Colon (tissue), 2 donors: ENCODE measurements around the gene PAOX.
"Not testable (repeated sequence)": the region's sequence is repeated elsewhere in the genome, so short reads cannot be mapped to it uniquely, and the experiment has no call there.

Experiments used
- FAIRE-seq: peaks from 2 replicates; lab custom pipeline; 2012; peaks lifted over from hg19 to GRCh38; lab: Jason Lieb, UNC
- donor health status: control.
- donor health status: control.

The PAOX gene

DNA sequence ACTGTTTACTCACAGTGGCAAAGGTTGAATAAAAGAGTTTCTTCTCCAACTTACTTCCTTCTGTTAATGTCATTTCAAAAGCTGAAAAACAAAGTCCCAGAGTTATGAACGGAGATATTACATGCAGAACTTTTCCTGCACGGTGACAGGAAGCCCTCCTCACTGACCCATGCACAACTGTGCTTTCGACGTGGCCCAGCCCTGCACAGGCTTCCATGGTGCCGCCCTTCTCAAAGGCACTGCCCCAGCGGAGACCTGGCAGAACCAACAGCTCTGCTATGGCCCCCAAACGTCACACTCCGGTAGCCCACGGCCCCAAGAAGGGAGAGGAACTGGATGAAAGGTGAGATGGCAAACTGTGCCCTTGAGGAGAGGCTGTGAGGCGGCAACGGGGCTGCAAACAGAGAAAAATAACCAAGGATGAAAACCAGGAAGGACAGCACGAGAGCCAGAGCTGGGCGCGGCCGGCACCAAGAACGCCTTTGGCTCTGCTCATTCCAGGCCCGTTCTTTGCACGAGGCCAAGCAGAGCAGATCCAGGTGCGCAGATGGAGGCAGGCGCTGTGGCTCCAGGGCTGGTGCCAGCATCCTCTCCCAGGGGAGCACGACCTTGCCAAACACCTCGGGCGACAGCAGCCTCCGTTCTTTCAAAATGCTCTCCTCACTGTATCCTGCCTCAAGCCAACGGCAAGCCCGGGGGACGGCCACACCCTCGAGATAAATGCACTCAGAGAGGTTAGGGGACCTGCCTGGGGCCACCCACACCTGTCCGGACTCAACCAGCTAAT, 14.2 kb upstream of the PAOX start:
- no peak for FAIRE-seq

DNA sequence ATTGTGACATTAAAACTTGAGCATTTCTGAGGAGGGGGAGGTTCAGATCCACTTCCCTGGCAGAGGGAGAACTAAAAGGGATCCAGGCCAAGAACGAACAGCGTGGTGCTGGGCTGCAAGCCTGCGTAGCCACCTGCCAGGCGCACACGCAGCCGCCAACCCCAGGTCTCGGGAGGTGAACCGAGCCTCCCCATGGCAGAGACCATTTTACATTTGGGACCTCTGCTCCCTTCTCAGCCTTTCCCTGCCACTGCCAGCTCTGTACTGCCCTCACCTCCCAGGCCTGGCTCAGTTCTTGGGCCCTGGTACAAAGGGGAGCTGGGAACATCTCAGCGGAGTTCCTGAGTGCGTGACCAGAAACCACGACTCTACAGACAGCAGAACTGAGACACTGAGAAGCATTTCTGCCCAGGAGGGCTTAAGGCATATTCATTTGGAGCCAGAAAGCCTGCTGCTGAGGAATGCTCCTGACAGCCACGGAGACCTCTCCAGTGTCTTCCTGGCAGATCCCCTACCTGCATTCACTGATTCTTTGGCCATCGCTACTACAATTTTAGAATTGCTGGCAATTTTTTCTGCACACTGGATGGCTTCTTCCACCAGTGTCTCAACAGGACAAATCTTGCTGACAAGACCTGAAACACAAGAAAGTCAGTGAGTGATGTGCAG, 13.5 kb upstream of the PAOX start:
- no peak for FAIRE-seq

DNA sequence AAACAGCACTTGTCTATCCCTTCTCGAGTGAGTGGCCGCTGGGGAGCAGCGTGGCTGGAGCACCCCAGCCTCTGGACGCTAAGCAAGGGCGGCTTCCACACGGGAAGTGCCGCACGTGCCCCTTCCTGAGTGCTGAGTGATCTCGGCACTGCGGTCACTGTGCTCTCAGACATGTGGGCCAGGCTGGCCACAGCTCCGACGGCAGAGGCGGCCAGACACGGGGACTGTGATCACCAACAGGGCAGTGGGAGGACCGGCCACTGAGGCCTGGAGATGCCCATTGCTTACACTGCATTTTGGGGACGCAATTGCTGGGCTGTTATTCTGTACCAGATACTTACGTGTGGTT, 13.0 kb upstream of the PAOX start:
- FAIRE-seq = no peak

DNA sequence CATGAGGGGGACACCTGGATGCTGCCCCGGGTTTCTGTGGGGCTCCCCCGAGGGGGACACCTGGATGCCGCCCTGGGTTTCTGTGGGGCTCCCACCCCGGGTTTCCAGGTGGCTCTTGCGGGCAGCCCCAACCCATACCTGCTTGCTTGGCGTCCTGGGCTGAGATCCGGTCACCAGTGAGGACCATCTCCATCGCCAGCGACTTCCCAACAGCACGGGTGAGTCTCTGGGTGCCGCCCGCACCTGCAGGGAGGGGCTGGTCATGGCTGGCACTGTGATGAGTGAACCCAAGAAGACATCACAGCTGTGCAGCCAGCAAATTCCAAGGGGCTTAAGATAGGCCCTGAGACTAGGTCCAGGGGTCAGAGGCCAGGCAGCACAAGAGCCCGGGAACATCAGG, 12.3 kb upstream of the PAOX start:
- no peak for FAIRE-seq

DNA sequence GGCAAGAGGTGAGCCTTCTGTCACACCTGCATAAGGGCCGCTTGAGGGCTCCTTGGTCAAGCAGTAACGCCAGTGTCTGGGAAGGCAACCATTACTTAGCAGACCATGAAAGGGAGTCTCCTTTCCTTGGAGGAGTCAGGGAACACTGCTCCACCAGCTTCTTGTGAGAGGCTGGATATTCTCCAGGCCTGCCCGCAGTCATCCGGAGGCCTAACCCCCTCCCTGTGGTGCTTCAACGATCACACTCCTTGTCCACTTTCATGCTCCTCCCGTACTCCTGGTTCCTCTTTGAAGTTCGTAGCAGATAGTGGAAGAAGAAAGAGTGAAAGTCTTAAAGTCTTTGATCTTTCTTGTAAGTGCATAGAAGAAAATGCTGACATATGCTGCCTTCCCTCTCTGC, 11.6 kb upstream of the PAOX start:
- FAIRE-seq = not testable (repeated sequence)

DNA sequence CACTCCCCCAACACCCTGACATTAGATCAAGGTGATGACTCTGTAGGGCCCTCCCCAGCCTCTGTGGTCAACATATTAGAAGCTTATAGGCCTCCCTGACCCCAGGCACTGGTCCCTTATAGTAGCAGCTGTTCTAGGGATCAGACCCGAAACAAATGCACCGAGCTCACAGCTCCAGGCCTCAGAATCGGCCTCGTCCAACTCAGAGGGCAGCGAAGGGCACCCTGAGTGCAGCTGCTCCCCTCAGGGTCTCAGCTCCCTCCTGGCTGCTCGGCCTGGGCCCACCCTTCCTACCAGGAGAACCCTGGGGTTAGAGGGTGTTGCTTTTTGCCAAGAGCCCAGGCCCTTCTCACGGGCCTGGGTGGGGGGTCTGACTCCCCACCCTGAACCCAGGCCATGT, 10.9 kb upstream of the PAOX start:
- no peak for FAIRE-seq

DNA sequence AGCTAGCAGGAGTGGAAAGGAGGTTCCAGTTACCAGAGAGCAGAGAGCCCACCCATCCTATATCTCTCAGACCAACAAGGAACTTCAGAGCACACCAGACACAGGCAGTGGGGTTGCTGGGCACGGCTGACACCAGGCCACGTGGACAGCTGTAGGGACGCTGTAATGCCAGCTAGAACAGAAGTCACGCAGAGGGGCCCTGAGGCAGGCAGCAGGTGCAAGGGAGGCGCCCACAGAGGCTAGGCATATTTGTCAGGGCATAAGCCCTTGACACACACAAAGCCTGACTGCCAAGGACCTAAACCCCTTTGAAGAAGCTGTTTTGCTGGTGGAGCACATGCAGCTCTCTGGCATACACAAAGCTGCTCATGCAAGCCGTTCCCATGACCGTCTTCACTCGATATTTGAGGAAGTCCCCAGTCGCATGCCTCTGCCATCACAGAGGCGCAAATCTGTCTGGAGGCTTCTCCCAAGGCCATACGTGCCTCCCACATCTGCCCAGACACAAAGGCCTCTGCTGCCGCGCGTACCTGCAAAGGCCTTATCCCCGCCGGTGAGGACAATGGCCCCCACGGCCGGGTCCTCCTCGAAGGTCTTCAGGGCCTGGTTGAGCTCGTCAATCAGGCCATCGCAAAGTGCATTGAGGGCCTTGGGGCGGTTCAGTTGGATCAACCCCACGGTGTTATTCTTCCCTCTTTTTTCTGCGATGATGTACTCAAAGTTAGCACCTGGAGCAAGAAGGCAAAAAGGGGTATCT, 8.9 kb upstream of the PAOX start:
- FAIRE-seq = no peak

DNA sequence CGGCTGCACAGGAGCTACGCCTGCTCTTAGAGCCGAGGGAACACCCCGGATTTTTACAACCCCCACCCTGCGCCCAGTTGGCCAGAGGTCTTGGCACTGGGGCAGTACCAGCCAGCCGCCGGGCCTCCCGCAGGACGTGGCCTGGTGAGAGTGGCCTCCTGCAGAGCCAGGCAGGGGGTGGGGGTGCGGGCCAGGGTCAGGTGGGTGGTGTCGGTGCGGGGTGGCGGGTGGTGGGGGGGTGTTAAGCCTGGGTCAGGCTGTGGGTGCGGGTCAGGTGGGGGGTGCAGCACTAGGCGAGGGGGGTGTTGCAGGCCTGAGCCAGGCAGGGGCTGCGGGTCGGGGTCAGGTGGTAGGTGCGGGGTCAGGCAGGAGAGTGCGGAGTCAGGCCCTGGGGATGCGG, 6.6 kb upstream of the PAOX start:
- no peak for FAIRE-seq

DNA sequence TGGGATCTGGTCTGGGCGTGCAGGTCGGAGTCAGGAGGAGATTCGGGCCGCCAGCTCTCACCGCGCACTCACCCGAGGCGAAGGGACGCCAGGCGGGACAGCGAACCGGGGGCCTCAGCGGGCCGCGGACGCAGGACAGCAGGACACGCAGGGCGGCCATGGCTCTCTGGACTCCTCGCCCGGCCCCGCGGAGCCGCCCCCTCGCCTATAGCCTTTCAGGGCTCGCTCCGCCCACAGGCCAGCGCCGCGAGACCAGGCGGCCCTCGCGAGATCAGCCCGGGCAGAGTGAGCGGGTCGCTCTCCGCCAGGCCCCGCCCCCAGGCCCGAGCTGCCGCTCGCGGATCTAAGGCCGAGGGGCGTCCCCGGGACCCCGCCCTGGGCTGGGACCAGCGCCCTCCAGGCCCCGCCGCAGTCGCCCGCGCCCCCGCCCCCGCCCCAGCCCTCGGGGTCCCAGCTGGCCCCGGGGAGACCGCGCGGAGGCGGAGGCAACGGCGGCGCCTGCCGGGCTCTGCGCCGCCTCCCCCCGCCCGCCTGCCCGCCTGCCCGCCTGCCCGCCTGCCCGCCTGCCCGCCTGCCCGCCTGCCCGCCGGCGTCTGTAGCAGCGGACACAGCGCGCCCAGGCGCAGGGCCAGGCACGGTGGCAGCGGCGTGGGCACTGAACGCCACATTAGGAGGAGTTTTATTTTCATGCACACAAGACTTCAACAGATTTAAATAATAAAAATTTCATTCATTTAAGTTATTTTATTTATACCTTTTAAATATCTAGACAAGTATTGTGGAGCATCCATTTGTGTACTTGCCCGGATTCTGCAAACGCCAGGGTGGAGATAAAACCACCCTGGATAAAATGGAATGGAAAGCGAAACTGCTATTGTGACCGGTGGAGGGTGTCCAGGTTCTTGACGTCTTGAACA, 5.6 kb upstream of the PAOX start, which contains the start of gene ECHS1:
Gene ECHS1, minus strand, starts transcription at position 181 of the 917 bp plus-strand sequence. Its CDS starts 21 bp downstream, at position 160.
- peak; percentile 61 for FAIRE-seq

DNA sequence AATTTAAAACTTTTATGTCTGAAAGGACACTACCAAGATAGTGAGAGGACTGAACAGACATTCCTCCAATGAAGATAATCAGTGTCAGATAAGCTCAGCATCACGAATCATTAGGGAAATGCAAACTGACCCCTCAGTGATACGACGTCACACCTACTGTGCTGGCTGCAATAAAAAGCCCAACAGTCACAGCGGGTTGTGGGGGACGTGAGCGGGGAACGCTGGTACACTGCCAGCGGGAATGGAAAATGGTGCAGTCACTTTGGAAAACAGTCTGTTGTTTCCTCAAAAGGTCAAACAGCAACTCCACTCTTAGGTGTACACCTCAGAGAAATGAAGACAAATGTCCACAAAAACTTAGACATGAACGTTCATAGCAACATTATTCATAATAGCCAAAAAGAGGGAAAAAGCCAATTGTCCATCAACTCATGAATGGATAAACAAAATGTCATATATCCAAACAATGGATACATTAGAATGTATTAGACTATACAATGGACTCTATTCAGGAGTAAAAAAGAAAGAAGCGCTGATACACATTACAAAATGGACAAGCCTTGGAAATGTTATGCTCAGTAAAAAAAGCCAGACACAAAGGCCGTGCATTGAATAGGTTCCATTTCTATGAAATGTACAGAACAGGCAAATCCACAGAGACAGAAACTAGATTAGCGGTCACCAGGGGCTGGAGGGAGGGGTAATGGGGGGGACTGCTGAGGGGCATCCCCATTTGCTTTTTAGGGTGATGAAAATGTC, 3.5 kb upstream of the PAOX start:
- no peak for FAIRE-seq

DNA sequence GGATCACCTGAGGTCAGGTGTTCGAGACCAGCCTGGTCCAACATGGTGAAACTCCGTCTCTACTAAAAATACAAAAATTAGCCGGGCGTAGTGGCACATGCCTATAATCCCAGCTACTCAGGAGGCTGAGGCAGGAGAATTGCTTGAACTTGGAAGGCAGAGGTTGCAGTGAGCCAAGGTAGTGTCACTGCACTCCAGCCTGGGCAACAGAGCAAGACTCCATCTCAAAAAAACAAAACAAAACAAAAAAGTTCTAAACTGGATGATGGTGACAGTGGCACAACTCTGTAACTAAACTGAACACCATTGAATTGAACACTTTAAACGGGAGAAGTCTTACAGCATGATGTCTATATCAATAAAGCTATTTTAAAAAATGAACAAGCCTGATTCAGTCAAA, 2.9 kb upstream of the PAOX start:
- not testable (repeated sequence) for FAIRE-seq

DNA sequence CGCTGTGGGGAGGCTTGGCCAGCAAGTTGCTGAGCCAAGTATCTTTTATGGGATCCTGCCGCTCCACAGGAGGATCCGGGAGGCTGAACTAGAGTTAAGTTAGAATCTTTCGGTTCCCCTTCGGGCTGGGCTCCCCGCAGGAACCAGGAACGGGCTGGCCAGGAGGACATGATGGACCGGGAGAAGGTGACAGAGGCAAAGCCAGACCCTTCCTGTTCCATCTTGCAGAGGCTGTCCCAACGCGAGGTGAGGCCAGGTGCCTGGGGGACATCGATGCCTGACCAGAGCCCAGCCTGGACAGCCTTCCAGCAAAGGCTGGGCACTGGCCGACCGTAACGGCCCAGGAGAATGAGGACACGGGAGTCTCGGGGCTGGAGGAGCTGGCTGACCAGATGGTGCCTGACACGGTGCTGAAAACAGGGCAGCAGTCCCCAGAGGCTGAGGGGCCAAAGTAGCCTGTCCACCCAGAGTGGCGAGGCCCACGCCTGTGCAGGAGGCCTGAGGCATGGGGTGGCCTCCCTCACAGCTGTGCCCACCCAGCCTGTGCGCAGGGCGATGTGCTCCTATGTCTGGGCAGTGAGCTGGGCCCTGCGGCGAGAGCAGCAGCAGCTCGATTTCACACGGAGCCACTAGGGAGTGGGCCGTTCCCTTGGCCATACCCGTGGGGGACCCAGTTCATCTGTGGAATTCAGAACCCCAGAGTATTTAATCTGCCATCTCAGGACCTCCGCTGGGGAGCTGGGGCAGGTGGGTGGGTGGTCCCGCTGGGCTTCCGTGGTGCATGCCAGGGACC, 1.8 kb upstream of the PAOX start:
- no peak for FAIRE-seq

DNA sequence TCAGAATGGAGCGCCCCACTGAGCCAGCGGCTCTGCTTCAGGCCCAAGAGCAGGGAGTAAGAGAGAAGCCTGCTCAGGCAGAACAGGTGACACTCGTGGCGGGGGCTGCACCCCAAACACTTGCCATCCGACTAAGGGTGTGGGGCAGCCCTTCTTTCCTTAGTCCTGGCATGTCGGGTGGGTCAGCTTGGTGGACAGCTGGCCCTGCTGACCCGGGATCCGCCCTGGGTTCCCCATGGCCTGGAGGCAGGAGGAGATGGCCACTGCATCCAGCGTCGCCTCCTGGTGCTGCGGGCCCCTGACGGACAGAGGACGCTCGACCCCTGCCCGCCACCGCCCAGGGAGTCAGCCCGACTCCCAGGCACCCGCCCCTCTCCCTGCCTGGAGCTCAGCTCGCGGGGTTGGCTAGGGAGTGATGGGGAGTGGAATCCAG, 1.2 kb upstream of the PAOX start:
- no peak for FAIRE-seq

DNA sequence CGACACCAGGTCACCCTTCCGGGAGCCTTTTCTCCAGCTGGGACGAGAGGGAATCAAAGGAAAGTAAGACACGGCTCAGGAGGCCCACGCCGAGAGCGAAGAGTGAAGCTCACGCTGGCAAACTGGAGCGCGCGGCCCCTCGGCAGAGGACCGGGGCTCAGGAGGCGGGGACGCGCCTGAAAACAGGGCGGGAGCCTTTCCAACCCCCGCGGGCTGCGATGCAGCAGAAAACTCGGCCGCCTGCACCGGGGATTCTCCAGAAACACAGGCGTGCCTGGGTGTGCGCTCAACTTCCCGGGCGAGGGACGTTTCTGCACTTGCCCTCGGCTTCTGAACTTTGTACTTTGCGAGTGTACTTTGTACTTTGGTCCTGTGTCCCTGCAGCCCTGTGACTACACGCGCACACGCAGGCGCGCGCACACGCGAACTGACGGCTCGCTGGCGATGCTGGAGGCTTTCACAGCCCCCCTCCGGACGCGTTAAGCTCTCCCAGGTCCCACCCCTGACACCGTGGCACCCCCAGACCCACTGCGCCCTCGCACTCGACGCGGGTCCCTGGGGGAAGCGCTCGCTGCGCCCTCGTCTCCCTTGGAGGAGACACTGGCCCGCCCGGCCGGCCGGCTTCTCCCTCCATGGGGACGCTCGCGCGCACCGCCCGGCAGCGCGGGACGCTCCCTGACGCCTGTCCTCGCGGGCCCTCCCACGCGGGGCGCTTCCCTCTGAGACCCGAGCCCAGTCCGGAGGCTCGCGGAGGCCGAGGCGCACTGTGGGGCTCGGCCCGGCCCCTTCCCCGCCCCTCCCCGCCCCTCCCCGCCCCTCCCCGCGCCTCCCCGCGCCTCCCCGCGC, 588 bp upstream of the PAOX start:
- FAIRE-seq = no peak

DNA sequence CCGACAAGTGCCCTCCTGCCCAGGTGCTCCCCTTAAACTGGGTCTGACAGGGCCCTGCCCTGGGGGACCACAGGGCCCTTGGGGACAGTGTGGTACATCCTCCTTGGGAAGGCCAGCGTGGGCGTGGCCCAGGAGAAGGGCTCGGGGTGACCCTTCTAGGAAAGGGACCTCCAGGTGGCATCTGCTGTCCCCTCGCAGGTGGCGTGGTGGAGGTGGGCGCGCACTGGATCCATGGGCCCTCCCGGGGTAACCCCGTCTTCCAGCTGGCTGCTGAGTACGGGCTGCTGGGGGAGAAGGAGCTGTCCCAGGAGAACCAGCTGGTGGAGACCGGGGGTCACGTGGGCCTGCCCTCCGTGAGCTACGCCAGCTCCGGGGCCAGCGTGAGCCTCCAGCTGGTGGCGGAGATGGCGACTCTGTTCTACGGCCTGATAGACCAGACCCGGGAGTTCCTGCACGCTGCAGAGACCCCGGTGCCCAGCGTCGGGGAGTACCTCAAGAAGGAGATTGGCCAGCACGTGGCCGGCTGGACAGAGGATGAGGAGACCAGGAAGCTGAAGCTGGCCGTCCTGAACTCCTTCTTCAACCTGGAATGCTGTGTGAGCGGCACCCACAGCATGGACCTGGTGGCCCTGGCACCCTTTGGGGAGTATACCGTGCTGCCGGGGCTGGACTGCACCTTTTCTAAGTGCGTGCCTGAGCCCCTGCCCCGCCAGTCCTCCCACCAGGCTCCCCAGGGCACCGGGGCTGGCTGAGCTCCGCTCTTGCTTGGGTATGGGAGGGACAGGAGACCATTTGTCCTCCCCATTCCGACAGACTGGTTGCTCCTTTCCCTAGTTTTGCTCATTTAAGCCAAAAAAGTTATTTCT, 972 bp downstream of the PAOX start:
- no peak for FAIRE-seq

DNA sequence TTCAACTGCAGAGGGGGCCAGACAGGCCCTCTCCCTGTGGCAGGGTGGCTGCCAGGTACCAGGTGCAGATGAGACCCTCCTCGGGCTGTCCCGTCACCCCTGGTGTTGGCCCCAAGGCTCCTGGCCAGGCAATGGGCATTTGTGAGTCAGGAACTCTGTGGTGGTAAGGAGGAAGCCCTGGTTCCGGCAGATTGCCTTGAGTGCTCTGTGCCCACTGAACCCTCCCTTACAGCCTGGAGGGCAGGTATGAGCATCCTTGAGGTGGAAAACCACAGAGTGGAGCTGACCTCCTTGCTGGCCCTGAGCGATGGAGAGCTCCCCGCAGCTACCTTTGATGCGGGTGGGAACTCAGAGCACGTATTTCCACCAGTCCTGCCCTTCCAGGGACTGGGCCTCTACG, 2.0 kb downstream of the PAOX start:
- FAIRE-seq = no peak

DNA sequence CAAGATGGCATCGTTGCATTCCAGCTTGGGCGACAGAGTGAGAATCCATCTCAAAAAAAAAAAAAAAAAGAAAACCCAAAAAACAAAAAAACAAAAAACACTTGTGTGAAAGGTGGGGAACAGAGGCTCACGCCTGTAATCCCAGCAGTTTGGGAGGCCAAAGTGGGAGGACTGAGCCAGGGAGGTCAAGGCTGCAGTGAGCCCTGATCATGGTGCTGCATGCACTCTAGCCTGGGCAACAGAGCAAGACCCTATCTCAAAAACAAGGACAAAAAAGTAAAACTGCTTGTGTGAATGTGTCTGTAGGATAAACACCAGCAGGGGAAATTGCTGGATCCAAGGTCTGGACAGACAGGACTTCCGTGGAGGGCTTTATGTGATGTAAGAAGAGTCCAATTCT, 4.5 kb downstream of the PAOX start:
- no peak for FAIRE-seq

DNA sequence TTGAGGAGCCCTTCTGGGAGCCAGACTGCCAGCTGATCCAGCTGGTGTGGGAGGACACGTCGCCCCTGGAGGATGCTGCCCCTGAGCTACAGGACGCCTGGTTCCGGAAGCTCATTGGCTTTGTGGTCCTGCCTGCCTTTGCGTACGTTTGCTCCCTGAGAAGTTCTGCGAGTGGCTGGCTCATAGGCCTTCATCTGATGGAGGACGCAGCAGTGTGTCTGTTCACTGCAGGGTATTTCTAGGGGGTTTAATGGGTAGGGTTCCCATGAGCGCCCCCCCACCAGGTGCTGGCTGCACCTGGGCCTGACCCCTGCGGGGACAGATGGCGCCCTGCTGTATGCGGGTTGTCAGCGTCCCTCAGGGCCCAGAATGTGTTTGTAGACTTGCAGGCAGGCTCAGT, 5.0 kb downstream of the PAOX start:
- FAIRE-seq = no peak

DNA sequence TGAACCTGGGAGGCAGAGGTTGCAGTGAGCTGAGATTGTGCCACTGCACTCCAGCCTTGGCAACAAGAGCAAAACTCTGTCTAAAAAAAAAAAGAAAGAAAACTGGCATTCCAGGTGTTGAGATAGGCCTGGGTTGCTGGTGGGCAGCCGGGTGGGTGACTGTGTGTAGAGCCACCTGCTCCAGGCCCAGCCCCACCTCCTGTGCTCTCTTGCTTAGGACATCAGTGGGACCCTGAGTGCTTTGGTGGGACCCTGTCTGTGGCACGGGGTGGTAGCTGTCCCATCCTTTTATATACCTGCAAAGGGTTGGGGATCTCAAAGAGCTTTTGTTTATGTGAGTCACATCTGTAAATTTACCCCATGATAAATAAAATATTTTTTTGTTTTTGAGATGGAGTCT, 6.2 kb downstream of the PAOX start:
- no peak for FAIRE-seq
